GM21526 (cell line): ENCODE results near the gene P2RX7.

Experiments used
- ATAC-seq: cut with Tn5 transposase; IDR thresholded peaks from one replicate; pipeline ENCODE4 v1.9.1; 2021; ENCODE audit warnings: moderate library complexity; ENCODE audit not compliant: unreplicated experiment, low FRiP score

P2RX7 gene

GRCh38 chr12:121132601-121133481 lies at the start of gene P2RX7:
P2RX7 (plus strand) TSS chr12:121132876; CDS start chr12:121132971, 95 bp downstream.
- no peak for ATAC-seq

GRCh38 chr12:121084229-121084628 lies 48.4 kb upstream of the P2RX7 start:
- ATAC-seq: no peak

GRCh38 chr12:121085069-121085468 lies 47.6 kb upstream of the P2RX7 start:
- ATAC-seq: no peak

- ATAC-seq: no peak
Measured at GRCh38 chr12:121085506-121086353, 46.9 kb upstream of the P2RX7 start.

GRCh38 chr12:121086781-121087295 lies 45.8 kb upstream of the P2RX7 start:
- no peak for ATAC-seq

- ATAC-seq: no peak
Measured at GRCh38 chr12:121087467-121088194, 45.0 kb upstream of the P2RX7 start.

- ATAC-seq: no peak
Measured at GRCh38 chr12:121088195-121088585, 44.5 kb upstream of the P2RX7 start.

- no peak for ATAC-seq
Measured at GRCh38 chr12:121089031-121089812, 43.5 kb upstream of the P2RX7 start.

GRCh38 chr12:121089813-121090430 lies 42.8 kb upstream of the P2RX7 start:
- ATAC-seq: no peak

GRCh38 chr12:121090586-121091514 lies 41.8 kb upstream of the P2RX7 start:
- ATAC-seq: no peak

GRCh38 chr12:121092034-121092433 lies 40.6 kb upstream of the P2RX7 start:
- no peak for ATAC-seq

GRCh38 chr12:121093487-121093891 lies 39.2 kb upstream of the P2RX7 start:
- ATAC-seq: no peak

GRCh38 chr12:121095544-121096198 lies 37.0 kb upstream of the P2RX7 start:
- peak; percentile 63 for ATAC-seq

- ATAC-seq: no peak
Measured at GRCh38 chr12:121096199-121096798, 36.4 kb upstream of the P2RX7 start.

GRCh38 chr12:121099779-121100178 lies 32.9 kb upstream of the P2RX7 start:
- no peak for ATAC-seq

- no peak for ATAC-seq
Measured at GRCh38 chr12:121102307-121102706, 30.4 kb upstream of the P2RX7 start.

GRCh38 chr12:121107681-121108080 lies 25.0 kb upstream of the P2RX7 start:
- no peak for ATAC-seq
